ENCODE measurements around the gene NEDD4.
"Not testable (repeated sequence)": the region's sequence is repeated elsewhere in the genome, so short reads cannot be mapped to it uniquely, and the experiment has no call there.

DNA sequence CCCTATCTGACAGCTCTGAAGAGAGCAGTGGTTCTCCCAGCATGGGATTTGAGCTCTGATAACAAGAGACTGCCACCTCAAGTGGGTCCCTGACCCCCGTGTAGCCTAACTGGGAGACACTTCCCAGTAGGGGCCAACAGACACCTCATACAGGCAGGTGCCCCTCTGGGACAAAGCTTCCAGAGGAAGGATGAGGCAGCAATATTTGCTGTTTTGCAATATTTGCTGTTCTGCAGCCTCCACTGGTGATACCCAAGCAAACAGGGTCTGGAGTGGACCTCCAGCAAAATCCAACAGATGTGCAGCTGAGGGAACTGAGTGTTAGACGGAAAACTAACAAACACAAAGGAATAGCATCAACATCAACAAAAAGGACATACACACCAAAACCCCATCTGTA is 48.8 kb downstream of the NEDD4 start:
- TF ChIP-seq, protein P1, sequence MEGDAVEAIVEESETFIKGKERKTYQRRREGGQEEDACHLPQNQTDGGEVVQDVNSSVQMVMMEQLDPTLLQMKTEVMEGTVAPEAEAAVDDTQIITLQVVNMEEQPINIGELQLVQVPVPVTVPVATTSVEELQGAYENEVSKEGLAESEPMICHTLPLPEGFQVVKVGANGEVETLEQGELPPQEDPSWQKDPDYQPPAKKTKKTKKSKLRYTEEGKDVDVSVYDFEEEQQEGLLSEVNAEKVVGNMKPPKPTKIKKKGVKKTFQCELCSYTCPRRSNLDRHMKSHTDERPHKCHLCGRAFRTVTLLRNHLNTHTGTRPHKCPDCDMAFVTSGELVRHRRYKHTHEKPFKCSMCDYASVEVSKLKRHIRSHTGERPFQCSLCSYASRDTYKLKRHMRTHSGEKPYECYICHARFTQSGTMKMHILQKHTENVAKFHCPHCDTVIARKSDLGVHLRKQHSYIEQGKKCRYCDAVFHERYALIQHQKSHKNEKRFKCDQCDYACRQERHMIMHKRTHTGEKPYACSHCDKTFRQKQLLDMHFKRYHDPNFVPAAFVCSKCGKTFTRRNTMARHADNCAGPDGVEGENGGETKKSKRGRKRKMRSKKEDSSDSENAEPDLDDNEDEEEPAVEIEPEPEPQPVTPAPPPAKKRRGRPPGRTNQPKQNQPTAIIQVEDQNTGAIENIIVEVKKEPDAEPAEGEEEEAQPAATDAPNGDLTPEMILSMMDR (IDR thresholded peaks at IDR 0.05; ENCODE audit: insufficient read depth, low read depth, low read length) = not testable (repeated sequence)
- TF ChIP-seq EZH2 (IDR thresholded peaks at IDR 0.05; ENCODE audit: insufficient read depth, low read length) = not testable (repeated sequence)

All from astrocyte (in vitro differentiated cells and primary cell).